ENCODE data around the gene ARPC5.
"Not testable (repeated sequence)": the region's sequence is repeated elsewhere in the genome, so short reads cannot be mapped to it uniquely, and the experiment has no call there.

Gene ARPC5

DNA sequence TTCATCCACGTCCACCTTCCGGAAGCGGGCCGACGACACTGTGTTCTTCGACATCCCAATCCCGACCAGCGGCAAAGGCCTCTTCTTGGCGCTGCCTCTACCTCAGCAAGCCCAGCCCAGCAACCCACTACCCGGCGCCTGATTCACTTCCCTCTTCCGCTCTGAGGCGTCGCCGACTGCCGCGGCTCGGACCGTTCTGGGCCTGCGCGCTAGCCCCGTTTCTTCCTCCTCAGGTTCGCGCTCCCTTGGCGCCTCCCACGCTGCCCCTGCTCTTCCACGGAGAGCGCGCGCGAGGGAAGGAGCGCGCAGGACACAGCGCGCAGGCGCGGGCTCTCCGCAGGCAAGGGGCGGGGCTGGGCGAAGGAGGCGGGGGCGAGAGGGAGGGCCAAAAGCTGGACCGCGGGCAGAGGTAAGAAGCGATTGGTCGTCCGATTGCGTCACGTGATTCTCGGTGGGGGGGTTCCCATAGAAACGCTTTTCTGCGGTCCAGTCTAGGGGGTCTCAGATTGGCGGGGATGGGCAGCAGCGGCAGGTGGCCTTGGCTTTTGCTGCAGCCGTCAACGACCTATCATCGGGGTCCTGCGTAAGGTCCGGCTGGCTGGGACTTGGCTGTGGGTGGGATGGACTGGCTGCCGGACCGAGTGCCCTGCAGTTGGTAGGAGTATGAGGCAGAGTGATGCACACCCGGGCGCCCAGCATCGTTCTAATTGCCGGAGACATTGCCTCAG, at the start of gene ARPC5:
TSS of gene ARPC5 (minus strand) at position 178 of the 728 bp plus-strand sequence. CDS start at position 54, 124 bp downstream.
- peak; percentile 99 for DNase-seq

DNA sequence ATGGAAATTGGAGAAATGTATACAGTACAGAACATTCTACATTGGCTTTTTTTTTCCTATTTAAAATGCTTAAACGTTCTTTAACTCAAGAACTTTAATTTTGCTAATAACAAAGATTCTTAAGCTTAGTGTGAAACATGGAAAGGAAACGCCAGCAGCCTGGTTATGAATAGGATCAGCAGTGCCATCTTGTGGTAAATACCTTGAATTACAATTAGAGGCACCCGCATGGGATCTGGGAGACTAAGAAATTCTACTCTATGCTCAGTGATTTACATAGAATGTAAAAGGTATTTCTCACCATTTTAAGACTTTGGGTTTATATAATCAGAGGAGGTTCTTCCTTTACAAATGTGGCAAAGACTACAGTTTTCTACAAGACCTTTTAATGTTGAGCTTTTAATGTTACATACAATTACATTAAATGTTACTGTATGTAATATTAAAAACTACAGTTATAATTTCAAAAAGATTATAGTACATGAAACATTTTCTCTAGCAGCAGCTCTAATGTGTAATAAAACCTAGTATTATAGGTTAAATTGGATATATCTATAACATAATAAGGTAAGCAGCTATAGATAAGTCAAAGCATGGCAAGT, 49.6 kb upstream of the ARPC5 start:
- DNase-seq: no peak

DNA sequence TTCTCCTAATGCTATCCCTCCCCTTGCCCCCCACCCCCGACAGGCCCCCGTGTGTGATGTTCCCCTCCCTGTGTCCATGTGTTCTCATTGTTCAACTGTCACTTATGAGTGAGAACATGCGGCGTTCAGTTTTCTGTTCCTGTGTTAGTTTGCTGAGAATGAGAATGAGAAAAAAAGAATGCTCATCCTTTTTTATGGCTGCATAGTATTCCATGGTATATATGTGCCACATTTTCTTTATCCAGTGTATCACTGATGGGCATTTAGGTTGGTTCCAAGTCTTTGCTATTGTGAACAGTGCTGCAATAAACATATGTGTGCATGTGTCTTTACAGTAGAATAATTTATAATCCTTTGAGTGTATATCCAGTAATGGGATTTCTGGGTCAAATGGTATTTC, 43.8 kb upstream of the ARPC5 start:
- not testable (repeated sequence) for DNase-seq

DNA sequence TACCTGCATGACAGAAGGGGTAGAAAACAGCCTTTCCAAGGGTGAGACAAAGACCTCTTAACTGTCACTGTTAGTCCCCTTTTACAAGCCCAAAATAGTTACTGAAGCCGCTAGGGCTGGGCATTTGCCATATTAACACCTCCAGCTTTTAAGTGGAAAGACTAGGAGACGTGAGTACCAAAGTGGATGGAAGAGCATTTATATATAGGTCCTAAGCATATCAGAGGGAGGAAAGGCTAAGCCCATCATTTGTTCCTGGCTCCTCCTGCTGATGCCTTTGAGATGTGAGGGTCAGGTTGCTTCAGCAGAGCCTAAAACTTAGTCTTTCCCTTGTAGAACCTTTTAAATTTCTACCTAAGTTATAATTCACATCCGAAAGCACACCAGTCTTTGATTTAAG, 43.2 kb upstream of the ARPC5 start:
- DNase-seq: no peak

- no peak for DNase-seq
Measured at GRCh38 chr1:183676586-183677189, 41.1 kb upstream of the ARPC5 start.

GRCh38 chr1:183675883-183676585, 40.5 kb upstream of the ARPC5 start:
- no peak for DNase-seq

DNA sequence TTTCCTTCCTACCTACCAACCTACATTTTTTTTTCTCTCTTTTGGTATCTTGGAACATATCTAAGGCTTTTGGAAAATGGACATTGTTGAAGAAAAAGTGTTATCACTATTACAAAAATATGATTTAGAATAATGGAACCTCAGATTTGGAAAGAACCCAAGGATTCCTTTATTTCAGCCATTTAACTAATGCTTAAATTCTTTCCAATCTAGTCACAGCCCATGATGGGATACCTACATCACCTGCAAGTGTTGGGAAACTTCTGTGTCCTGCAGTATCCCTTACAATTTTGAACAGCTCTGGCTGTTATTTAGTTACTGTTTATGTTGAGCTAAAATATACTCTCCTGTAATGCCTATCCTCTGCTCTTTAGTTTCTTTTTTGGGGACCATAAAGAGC, 39.8 kb upstream of the ARPC5 start:
- DNase-seq: no peak

- no peak for DNase-seq
Measured at GRCh38 chr1:183674886-183675285, 39.3 kb upstream of the ARPC5 start.

DNA sequence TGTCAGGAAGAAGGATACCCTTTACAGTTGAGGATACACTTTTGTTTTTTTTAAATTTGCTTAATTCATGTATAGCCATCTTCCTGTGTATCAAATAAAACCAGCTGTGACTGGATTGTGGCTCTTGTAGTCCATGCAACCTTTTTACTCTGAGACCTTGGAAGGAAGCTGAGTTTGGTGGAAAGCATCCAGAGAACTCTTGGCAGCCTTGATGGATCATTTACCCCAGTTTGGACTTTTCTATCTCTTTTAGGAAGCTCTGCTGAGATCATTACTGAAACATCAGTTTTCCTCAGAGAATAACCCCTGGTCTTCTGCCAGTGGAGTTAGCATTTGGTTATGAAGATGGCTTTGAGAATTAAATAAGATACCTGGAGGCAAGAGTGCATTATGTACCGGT, 38.8 kb upstream of the ARPC5 start:
- no peak for DNase-seq

- no peak for DNase-seq
Measured at GRCh38 chr1:183673605-183674323, 38.2 kb upstream of the ARPC5 start.

DNA sequence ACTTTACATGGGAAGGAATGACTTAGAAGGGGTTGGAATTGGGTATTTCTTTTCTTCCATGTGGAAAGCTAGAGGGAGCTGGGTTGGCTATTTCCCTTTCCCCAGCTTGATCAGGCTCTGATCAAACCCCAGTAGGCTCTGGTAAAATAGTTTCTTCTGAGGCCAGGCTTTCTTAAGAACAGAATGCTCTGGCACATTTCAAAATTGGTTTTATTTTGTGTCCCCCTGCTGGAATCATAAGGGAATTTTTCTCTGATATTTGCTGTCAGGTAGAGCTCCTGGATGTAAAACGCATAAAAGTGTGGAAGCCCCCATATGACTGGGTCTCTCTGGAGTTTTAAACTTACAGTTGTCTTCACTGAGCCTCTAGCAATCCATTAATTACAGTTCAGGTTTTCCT, 34.6 kb upstream of the ARPC5 start:
- DNase-seq: no peak

GRCh38 chr1:183656355-183656754, 20.8 kb upstream of the ARPC5 start:
- no peak for DNase-seq

DNA sequence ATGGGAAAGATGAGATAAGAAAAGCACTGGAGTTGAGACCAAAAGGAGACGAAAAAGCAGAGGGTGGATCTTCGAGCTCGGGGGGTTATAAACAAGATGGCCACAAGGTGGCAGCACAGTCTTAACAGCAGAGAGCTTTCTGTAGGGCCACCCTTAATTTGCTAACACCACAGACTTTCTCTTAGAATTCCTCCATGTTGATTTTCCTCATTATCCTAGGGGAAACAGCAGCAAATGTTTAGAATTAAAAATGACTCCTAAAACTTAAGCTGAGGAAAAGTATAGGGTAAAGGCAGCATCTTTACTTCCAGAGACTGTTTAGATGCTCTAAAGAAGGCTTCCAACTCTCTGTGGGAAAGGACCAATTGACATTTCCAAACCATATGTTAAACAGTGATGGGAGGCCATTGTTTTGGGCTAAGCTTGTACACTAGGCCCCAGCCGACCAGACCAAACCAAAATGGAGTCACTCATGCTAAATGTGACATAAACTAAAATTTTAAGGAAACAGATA, 20.0 kb upstream of the ARPC5 start:
- DNase-seq: peak; percentile 85

DNA sequence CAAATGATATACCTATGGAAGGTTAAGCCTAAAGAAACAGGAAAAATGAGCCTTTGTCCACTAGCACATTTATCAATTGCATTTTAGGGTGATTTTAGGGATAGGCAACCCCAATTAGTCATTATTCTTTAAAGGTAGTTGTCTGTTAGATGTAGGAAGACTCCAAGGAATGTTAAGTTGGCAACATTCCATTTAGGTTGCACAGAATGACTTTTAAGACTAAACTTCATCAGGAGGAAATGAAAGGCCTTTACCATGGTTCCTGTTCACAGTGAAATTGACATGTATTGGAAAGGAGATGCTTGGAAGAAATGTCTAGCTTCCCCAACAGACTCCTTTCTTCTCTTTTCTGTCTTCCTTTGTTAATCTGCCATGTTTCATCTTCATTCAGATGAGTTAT, 19.1 kb upstream of the ARPC5 start:
- no peak for DNase-seq

GRCh38 chr1:183653876-183654451, 18.4 kb upstream of the ARPC5 start:
- no peak for DNase-seq

DNA sequence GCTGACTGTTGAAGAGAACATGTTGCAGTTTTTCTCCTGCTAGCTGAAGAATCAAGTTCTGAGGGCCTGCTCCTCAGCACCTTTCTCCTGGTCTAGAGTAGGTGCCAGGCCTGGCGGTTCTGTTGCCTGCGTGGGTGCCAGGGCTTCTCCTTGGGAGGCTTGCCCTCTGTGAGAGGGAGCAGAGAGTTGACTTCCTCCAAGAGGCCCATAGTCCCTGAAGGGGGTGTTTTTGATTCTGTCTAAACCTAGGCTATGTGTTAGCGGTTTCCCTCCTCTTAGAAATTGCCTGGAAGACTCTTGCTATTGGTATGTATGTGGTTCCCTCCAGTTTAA, 17.8 kb upstream of the ARPC5 start:
- no peak for DNase-seq

DNA sequence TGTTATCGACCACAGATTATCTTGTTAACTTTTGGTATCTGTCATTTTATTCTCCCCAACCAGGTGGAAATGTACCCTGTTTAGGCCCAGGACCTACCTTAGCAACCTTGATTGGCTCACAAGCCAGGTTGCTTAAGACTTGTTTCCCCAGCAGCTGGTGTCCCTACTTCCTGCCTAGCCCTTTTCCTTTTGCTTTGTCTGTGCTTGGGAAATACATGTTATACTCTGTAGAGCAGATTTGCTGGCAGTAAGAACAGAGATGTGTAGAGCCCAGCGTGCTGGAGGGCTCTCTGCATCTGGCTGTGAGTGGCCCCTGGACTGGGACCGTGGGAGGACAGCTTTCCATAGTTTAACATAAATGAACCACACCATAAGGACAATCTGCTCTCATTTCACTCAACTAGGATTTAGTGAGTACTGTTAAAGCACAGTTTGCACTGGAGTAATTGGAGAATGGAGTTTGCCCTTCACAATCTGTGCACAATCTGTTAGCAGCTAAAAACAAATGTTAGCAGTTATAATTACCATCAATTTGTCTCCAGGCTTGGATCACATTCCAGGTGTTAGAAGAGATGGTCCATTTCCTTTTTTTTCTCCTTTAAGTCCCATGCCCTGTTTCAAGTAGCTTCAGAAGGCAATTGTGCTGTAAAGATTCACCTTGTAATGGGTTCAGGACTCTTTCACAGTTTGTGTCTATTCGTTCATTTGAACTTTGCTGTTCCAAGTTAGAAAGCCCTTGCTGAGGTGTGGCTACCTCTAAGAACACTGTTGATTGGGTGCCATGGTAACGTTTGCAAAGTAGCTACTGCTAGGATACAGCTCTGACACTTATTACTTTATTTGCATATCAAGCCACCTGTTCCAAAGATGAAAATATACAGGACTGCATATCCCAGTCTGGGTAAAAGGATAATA, 17.2 kb upstream of the ARPC5 start, which contains the start of gene APOBEC4:
TSS of gene APOBEC4 (minus strand) at position 770 of the 915 bp plus-strand sequence. CDS start 4,535 bp downstream, outside the sequence.
- no peak for DNase-seq

- DNase-seq: no peak
Measured at GRCh38 chr1:183652107-183652506, 16.5 kb upstream of the ARPC5 start.

DNA sequence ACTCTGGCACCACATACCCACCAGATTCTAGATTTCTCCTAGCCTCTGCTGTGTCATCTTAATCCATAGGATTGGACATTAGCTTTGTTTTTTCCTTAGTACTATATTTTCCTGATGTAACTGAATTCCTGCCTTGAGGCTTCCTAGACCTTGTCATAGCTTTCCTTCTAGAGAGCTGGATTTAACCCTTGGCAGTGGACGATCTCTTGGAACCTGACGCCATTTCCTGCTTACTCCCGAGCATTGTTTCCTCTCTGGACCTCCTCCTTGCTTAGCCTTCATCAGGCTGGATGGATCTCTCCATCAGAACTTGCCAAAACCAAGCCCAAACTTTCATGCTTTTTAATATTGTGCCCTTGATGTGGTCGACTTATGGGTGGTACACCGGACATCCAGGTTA, 16.0 kb upstream of the ARPC5 start:
- no peak for DNase-seq

DNA sequence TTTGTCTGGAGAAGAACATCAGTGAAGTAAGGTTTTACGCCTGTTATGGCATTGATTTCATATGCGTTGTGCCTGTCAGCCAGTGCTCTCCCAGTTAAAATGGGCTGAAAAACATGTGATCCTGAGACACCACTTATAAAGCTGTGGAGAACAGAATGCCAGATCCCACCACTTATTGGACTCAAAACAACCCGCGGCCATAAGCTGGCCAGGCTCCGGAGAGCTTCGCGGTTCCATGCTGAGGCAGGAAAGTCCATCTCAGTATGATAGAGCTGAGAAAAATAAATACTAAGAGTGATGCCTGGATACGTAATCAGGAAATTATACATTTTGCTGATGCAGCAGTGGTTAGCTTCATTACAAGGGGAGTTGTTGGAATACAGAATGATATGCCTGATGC, 12.5 kb upstream of the ARPC5 start:
- no peak for DNase-seq

DNA sequence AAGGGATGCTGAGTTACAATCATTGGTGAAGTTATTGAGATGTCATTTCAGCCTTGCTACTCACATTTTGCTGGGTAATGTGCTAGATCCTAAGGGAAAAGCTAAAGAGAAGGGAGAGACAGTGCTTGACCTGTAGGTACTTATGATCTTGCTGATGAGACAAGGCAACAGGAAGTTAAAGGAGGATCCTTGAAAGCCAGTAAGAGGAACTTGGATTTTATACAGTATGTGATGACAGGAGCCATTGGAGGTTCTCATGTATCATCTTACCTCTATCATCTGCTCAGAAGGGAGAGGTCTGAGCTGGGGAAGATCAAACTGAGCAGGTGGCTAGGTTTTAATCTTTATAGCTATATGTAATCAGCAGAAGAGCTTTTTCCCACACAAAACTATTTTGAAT, 11.2 kb upstream of the ARPC5 start:
- no peak for DNase-seq
